Omental fat pad (tissue), 4 donors: Measurements from ENCODE around the gene SIM2. TPM values are rescaled to one million over a fixed set of nuclear protein-coding genes. Genes with fewer than 3 reads are reported as not detected.

Source experiments
- ATAC-seq: fragments of 150-250 bp; one replicate; pipeline ENCODE4 v1.9.1; 2016; ENCODE audit warnings: mild to moderate bottlenecking, moderate library complexity; ENCODE audit not compliant: low FRiP score
- DNase-seq: peaks from one replicate; pipeline ENCODE4 v3.0.0-alpha.2; 2019; ENCODE audit warnings: low spot score
- CTCF ChIP-seq, 3 donors: fragments of 450-650 bp; IDR thresholded peaks; one replicate each; pipeline ENCODE4 v1.5.1; 2016 to 2017; ENCODE audit warnings: antibody characterized with exemption in 3 of 3, mild to moderate bottlenecking in 3 of 3, moderate library complexity in 2 of 3
- total RNA-seq, 4 donors: library from RNA; depleted of rRNA; stranded (reverse); fragments of >200 nt; gene quantifications; one replicate each; pipeline ENCODE4 v1.1.0, GENCODE V29; 2016

SIM2 gene
- total RNA-seq, 4 donors from 2014 or later = 3.2 TPM; not detected in 3

GRCh38 chr21:36723371-36723881 lies 24.5 kb downstream of the SIM2 start:
- TF ChIP-seq CTCF (IDR thresholded peaks at IDR 0.05) = no peak
- ATAC-seq (no peak), DNase-seq (no peak)

GRCh38 chr21:36724660-36725059 lies 25.7 kb downstream of the SIM2 start:
- no peak for TF ChIP-seq CTCF (IDR thresholded peaks at IDR 0.05)
- ATAC-seq (no peak), DNase-seq (no peak)

- no peak for TF ChIP-seq CTCF (IDR thresholded peaks at IDR 0.05)
- DNase-seq (no peak), ATAC-seq (no peak)
Measured at GRCh38 chr21:36725793-36726386, 27.0 kb downstream of the SIM2 start.

GRCh38 chr21:36727866-36728265 lies 29.0 kb downstream of the SIM2 start:
- no peak for DNase-seq
- TF ChIP-seq CTCF (IDR thresholded peaks at IDR 0.05) = no peak
- ATAC-seq = no peak

GRCh38 chr21:36728371-36729111 lies 29.6 kb downstream of the SIM2 start:
- no peak for DNase-seq
- no peak for ATAC-seq
- no peak for TF ChIP-seq CTCF (IDR thresholded peaks at IDR 0.05)

GRCh38 chr21:36729310-36729970 lies 30.5 kb downstream of the SIM2 start:
- no peak for DNase-seq
- ATAC-seq = no peak

More at GRCh38 chr21:36729310-36729970, 30.5 kb downstream of the SIM2 start:
- no peak for TF ChIP-seq CTCF (IDR thresholded peaks at IDR 0.05)
